Neural cell (in vitro differentiated cells): Measurements from ENCODE around the gene POLR3B. TPM values are rescaled to one million over a fixed set of nuclear protein-coding genes. Genes with fewer than 3 reads are reported as not detected.

Experiments
- H2AFZ ChIP-seq: fragments of 200-600, 300-800 bp; sonication (generic), shearing (Covaris generic); 2 replicates; pipeline ENCODE4 v1.6.0; 2014; ENCODE audit warnings: low read depth, mild to moderate bottlenecking, antibody characterized with exemption, low read length, moderate library complexity
- H3F3A ChIP-seq: fragments of 200-600 bp; shearing (Covaris generic); 2 replicates; pipeline ENCODE4 v1.6.1; 2016; ENCODE audit warnings: mild to moderate bottlenecking, moderate library complexity, mixed read lengths, antibody characterized with exemption, low read length; ENCODE audit not compliant: insufficient read depth, poor library complexity, severe bottlenecking
- H3K27ac ChIP-seq: fragments of 200-600, 300-800 bp; sonication (generic), shearing (Covaris generic); 2 replicates; pipeline ENCODE4 v1.5.1; 2014; ENCODE audit warnings: mild to moderate bottlenecking, low read length, moderate library complexity
- H3K27me3 ChIP-seq: fragments of 300-800, 200-600 bp; sonication (generic), shearing (Covaris generic); 2 replicates; pipeline ENCODE4 v1.6.0; 2014; ENCODE audit warnings: mild to moderate bottlenecking, low read depth, low read length, moderate library complexity; ENCODE audit not compliant: insufficient read depth
- H3K36me3 ChIP-seq: fragments of 300-800, 200-600 bp; sonication (generic), shearing (Covaris generic); 2 replicates; pipeline ENCODE4 v1.5.1; 2014; ENCODE audit warnings: mild to moderate bottlenecking, antibody characterized with exemption, low read length, moderate library complexity; ENCODE audit not compliant: insufficient read depth
- H3K4me2 ChIP-seq: fragments of 300-800, 200-600 bp; sonication (generic), shearing (Covaris generic); 2 replicates; pipeline ENCODE4 v1.6.0; 2014; ENCODE audit warnings: mild to moderate bottlenecking, low read length
- H3K4me3 ChIP-seq: fragments of 300-800, 200-600 bp; sonication (generic), shearing (Covaris generic); 2 replicates; pipeline ENCODE4 v1.5.1; 2014; ENCODE audit warnings: mild to moderate bottlenecking, low read length, moderate library complexity
- H3K79me2 ChIP-seq: fragments of 200-600 bp; shearing (Covaris generic); replicated peaks from 2 replicates; pipeline ENCODE4 v1.6.0; 2014; ENCODE audit warnings: mild to moderate bottlenecking, low read length, moderate library complexity; ENCODE audit not compliant: insufficient read depth
- H3K9ac ChIP-seq: fragments of 300-800, 200-600 bp; sonication (generic), shearing (Covaris generic); 2 replicates; pipeline ENCODE4 v1.6.1; 2016; ENCODE audit warnings: mild to moderate bottlenecking, low read length, mixed read lengths
- H3K9me2 ChIP-seq: fragments of 200-600 bp; shearing (Covaris generic); 2 replicates; pipeline ENCODE4 v1.6.1; 2016; ENCODE audit warnings: mild to moderate bottlenecking, low read length, mixed read lengths; ENCODE audit not compliant: insufficient read depth
- H3K9me3 ChIP-seq: fragments of 200-600, 300-800 bp; sonication (generic), shearing (Covaris generic); 2 replicates; pipeline ENCODE4 v1.6.1; 2016; ENCODE audit warnings: mild to moderate bottlenecking, mixed run types, low read length, moderate library complexity, mixed read lengths
- H4K20me1 ChIP-seq: fragments of 200-600 bp; shearing (Covaris generic); 2 replicates; pipeline ENCODE4 v1.6.1; 2016; ENCODE audit warnings: mild to moderate bottlenecking, mixed run types; ENCODE audit not compliant: insufficient read depth
- CTCF ChIP-seq: fragments of 450-650 bp; IDR thresholded peaks from 2 replicates; pipeline ENCODE4 v1.5.1; 2014; ENCODE audit warnings: antibody characterized with exemption, mild to moderate bottlenecking, moderate library complexity; ENCODE audit not compliant: poor library complexity, severe bottlenecking
- EP300 ChIP-seq: fragments of 450-650 bp; conservative IDR thresholded peaks from 2 replicates; pipeline ENCODE4 v1.6.1; 2014; ENCODE audit warnings: antibody characterized with exemption, mild to moderate bottlenecking, moderate library complexity; ENCODE audit not compliant: poor library complexity, severe bottlenecking
- EZH2 ChIP-seq: fragments of 200-600, 300-800 bp; shearing (Covaris generic), sonication (generic); IDR thresholded peaks from 2 replicates; pipeline ENCODE4 v1.6.1; 2014; ENCODE audit warnings: antibody characterized with exemption, low read length, borderline replicate concordance, mild to moderate bottlenecking; ENCODE audit not compliant: insufficient read depth, poor library complexity, severe bottlenecking
- MXI1 ChIP-seq: fragments of 450-650 bp; conservative IDR thresholded peaks from 2 replicates; pipeline ENCODE4 v1.6.1; 2014; ENCODE audit warnings: antibody characterized with exemption, mild to moderate bottlenecking; ENCODE audit not compliant: poor library complexity, severe bottlenecking
- POLR2AphosphoS5 ChIP-seq: IDR thresholded peaks from 2 replicates; pipeline ENCODE4 v1.6.1; 2012
- RAD21 ChIP-seq: fragments of 450-650 bp; conservative IDR thresholded peaks from 2 replicates; pipeline ENCODE4 v1.6.1; 2014; ENCODE audit warnings: antibody characterized with exemption, mild to moderate bottlenecking, moderate library complexity
- SMC3 ChIP-seq: fragments of 450-650 bp; conservative IDR thresholded peaks from 2 replicates; pipeline ENCODE4 v1.6.1; 2014; ENCODE audit warnings: antibody characterized with exemption, mild to moderate bottlenecking, moderate library complexity; ENCODE audit not compliant: poor library complexity
- TAF1 ChIP-seq: IDR thresholded peaks from 2 replicates; pipeline ENCODE4 v1.6.1; 2012; ENCODE audit warnings: low read depth
- polyA plus RNA-seq: library from polyadenylated mRNA; depleted of rRNA; stranded (reverse); fragments of >200 nt; gene quantifications from 2 replicates; pipeline ENCODE4 v1.2.3, GENCODE V29; 2014
- TF ChIP-seq, protein P1 (sequence below): IDR thresholded peaks from 2 replicates; pipeline ENCODE4 v1.6.1; 2012; ENCODE audit warnings: borderline replicate concordance

Gene POLR3B
- polyA plus RNA-seq, 1 donor from 2014 or later = 4.3 TPM

DNA sequence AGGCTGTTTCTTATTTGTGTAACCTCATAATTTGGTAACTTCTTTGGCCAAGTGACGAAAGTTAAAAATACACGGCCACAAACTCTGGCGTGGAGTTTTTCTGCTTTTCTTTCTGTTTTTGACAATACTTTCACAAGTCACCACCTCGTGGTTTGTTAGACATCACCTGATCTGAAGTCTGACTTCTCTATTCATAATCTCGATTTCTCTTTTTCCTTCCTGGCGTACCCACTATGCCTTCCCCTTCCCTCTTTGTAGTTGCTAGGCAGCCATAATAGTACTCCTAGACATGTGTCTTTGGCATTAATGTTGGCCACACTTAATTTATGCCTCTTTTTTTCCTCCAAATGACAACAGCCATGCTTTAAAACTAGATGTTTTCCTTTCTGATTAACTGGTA lies 97.6 kb downstream of the POLR3B start:
- no peaks in the 10 kb centered on the region for H4K20me1 ChIP-seq
- no peak overlapping the region for H3K4me2 ChIP-seq
- H2AFZ ChIP-seq = no peak overlapping the region
- H3K27ac ChIP-seq = no peak overlapping the region
- H3K36me3 ChIP-seq = no peaks in the 10 kb centered on the region
- no peak overlapping the region for H3K4me3 ChIP-seq
- H3F3A ChIP-seq = no peaks in the 10 kb centered on the region
- no peaks in the 10 kb centered on the region for H3K27me3 ChIP-seq
- no peaks in the 10 kb centered on the region for H3K9me2 ChIP-seq
- no peaks in the 10 kb centered on the region for H3K79me2 ChIP-seq
- no peaks in the 10 kb centered on the region for H3K9me3 ChIP-seq
- H3K9ac ChIP-seq = no peak overlapping the region
- no peak for TF ChIP-seq EP300
- no peak for TF ChIP-seq SMC3
- TF ChIP-seq, protein P1, sequence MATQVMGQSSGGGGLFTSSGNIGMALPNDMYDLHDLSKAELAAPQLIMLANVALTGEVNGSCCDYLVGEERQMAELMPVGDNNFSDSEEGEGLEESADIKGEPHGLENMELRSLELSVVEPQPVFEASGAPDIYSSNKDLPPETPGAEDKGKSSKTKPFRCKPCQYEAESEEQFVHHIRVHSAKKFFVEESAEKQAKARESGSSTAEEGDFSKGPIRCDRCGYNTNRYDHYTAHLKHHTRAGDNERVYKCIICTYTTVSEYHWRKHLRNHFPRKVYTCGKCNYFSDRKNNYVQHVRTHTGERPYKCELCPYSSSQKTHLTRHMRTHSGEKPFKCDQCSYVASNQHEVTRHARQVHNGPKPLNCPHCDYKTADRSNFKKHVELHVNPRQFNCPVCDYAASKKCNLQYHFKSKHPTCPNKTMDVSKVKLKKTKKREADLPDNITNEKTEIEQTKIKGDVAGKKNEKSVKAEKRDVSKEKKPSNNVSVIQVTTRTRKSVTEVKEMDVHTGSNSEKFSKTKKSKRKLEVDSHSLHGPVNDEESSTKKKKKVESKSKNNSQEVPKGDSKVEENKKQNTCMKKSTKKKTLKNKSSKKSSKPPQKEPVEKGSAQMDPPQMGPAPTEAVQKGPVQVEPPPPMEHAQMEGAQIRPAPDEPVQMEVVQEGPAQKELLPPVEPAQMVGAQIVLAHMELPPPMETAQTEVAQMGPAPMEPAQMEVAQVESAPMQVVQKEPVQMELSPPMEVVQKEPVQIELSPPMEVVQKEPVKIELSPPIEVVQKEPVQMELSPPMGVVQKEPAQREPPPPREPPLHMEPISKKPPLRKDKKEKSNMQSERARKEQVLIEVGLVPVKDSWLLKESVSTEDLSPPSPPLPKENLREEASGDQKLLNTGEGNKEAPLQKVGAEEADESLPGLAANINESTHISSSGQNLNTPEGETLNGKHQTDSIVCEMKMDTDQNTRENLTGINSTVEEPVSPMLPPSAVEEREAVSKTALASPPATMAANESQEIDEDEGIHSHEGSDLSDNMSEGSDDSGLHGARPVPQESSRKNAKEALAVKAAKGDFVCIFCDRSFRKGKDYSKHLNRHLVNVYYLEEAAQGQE = no peak

- no peak overlapping the region for H3K9ac ChIP-seq
- TF ChIP-seq EZH2 = no peak
- TF ChIP-seq SMC3 = no peak
- TF ChIP-seq EP300 = no peak
- TF ChIP-seq CTCF = no peak
- TF ChIP-seq, protein P1 = no peak
- TF ChIP-seq POLR2AphosphoS5 = no peak
- TF ChIP-seq MXI1 = no peak
- no peak for TF ChIP-seq RAD21
- TF ChIP-seq TAF1 = no peak
- no peak overlapping the region for H2AFZ ChIP-seq
- no peaks in the 10 kb centered on the region for H3K79me2 ChIP-seq
- H3K27ac ChIP-seq = no peak overlapping the region
- no peaks in the 10 kb centered on the region for H3F3A ChIP-seq
- H3K9me2 ChIP-seq = no peaks in the 10 kb centered on the region
- no peaks in the 10 kb centered on the region for H4K20me1 ChIP-seq
- no peak overlapping the region for H3K4me3 ChIP-seq
- H3K9me3 ChIP-seq = no peaks in the 10 kb centered on the region
- H3K36me3 ChIP-seq = no peaks in the 10 kb centered on the region
- H3K4me2 ChIP-seq = no peak overlapping the region
- no peaks in the 10 kb centered on the region for H3K27me3 ChIP-seq
These were observed 101.6 kb downstream of the POLR3B start for GRCh38 chr12:106459124-106459523.
